Glomerular visceral epithelial cell (primary cell): ENCODE measurements around the gene SOX10.
"Not testable (repeated sequence)": the region's sequence is repeated elsewhere in the genome, so short reads cannot be mapped to it uniquely, and the experiment has no call there.

Experiments
- DNase-seq: peaks from one replicate; pipeline ENCODE4 v3.0.0-alpha.2; 2016; ENCODE audit errors: extremely low spot score

The SOX10 gene

GRCh38 chr22:37965940-37966664, 18.3 kb downstream of the SOX10 start:
- DNase-seq: peak; percentile 23

- DNase-seq: no peak
Measured at GRCh38 chr22:37961062-37961461, 23.3 kb downstream of the SOX10 start.

- no peak for DNase-seq
Measured at GRCh38 chr22:37959231-37959825, 25.0 kb downstream of the SOX10 start.

- DNase-seq: no peak
Measured at GRCh38 chr22:37957232-37957631, 27.1 kb downstream of the SOX10 start.

GRCh38 chr22:37955825-37956397, 28.4 kb downstream of the SOX10 start:
- not testable (repeated sequence) for DNase-seq

- no peak for DNase-seq
Measured at GRCh38 chr22:37954686-37955085, 29.7 kb downstream of the SOX10 start.

GRCh38 chr22:37953437-37954179, 30.7 kb downstream of the SOX10 start, which contains the start of the genes C22orf23 and POLR2F:
C22orf23 (minus strand) TSS chr22:37953601; CDS start chr22:37953149, 452 bp downstream.
POLR2F (plus strand) TSS chr22:37953699; CDS start chr22:37953788, 89 bp downstream.
- DNase-seq: peak; percentile 93

- no peak for DNase-seq
Measured at GRCh38 chr22:37953062-37953436, 31.3 kb downstream of the SOX10 start.

- DNase-seq: not testable (repeated sequence)
Measured at GRCh38 chr22:37952629-37953028, 31.7 kb downstream of the SOX10 start.

GRCh38 chr22:37951305-37951704, 33.0 kb downstream of the SOX10 start:
- DNase-seq: no peak

GRCh38 chr22:37947142-37947795, 37.1 kb downstream of the SOX10 start:
- DNase-seq: not testable (repeated sequence)

- not testable (repeated sequence) for DNase-seq
Measured at GRCh38 chr22:37944423-37944822, 39.9 kb downstream of the SOX10 start.

GRCh38 chr22:37943825-37944198, 40.5 kb downstream of the SOX10 start:
- DNase-seq: no peak

GRCh38 chr22:37943136-37943824, 41.1 kb downstream of the SOX10 start:
- DNase-seq: no peak

GRCh38 chr22:37942133-37942532, 42.2 kb downstream of the SOX10 start:
- DNase-seq: no peak

GRCh38 chr22:37940698-37941376, 43.5 kb downstream of the SOX10 start:
- DNase-seq: no peak

- DNase-seq: peak; percentile 92
Measured at GRCh38 chr22:37933711-37934376, 50.5 kb downstream of the SOX10 start.

GRCh38 chr22:37932821-37933578, 51.4 kb downstream of the SOX10 start:
- no peak for DNase-seq

GRCh38 chr22:37932401-37932800, 52.0 kb downstream of the SOX10 start:
- DNase-seq: no peak
